NCI-H2081 (cell line): ENCODE results near the gene TPBG.
"Not testable (repeated sequence)": the region's sequence is repeated elsewhere in the genome, so short reads cannot be mapped to it uniquely, and the experiment has no call there.

ENCODE experiments used
- DNase-seq, 2 experiments: peaks; one replicate each; lab custom pipeline; 2025; lab: John Stamatoyannopoulos, UW

TPBG gene

DNA sequence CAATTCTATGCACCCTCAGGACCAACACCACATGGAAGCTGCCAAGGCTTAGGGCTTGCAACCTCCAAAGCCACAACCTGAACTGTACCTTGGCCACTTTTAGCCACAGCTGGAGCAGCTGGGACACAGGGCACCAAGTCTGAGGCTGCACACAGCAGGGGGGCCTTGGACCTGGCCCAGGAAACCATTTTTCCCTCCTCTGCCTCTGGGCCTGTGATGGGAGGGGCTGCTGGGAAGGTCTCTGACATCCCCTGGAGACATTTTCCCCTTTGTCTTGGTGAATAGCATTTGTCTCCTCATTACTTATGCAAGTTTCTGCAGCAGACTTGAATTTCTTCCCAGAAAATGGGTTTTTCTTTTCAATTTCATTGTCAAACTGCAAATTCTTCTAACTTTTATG is 13.0 kb downstream of the TPBG start:
- DNase-seq = no peak

DNA sequence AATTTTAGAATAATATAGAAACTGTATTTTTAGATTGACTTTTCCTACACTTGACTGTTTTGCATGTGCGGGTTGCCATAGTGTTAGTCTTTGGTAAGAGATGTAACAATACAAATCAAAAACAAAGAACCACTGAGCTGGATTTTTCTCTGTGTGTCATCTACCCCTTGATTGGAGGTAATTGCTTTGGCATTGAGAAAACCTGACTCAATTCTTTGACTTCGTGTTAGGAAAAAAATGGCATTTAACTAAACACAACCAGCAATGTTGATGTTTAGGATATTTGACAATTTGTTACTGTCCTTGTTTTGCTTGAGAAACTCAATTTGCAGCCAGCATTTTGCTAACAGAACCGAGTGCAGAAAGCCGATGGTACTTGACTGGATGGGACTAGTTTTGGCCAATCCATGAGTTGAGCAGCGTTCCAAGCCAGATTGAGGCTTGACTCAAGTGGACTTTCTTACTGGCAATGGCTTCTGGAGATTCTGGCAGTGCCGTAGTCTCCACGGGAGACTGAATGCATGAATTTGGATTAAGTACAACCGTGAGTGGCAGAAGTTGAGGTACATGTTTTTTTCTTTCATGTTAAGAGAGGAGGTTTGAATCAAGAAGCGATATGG is 17.1 kb downstream of the TPBG start:
- no peak for DNase-seq

GRCh38 chr6:82381278-82381677 is 17.7 kb downstream of the TPBG start:
- DNase-seq = no peak

- no peak for DNase-seq
Observed at GRCh38 chr6:82385102-82385501, 21.5 kb downstream of the TPBG start.

GRCh38 chr6:82385546-82385945 is 21.9 kb downstream of the TPBG start:
- DNase-seq = no peak

- DNase-seq = peak; percentile 56 to 88
Observed at GRCh38 chr6:82385961-82386360, 22.3 kb downstream of the TPBG start.

DNA sequence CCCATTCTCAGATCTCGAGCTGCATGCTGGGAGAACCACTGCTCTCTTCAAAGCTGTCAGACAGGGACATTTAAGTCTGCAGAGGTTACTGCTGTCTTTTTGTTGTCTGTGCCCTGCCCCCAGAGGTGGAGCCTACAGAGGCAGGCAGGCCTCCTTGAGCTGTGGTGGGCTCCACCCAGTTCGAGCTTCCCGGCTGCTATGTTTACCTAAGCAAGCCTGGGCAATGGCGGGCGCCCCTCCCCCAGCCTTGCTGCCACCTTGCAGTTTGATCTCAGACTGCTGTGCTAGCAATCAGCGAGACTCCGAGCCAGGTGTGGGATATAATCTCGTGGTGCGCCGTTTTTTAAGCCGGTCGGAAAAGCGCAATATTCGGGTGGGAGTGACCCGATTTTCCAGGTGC is 31.2 kb downstream of the TPBG start:
- not testable (repeated sequence) for DNase-seq

- DNase-seq = no peak
Observed at GRCh38 chr6:82396964-82397751, 33.5 kb downstream of the TPBG start.

DNA sequence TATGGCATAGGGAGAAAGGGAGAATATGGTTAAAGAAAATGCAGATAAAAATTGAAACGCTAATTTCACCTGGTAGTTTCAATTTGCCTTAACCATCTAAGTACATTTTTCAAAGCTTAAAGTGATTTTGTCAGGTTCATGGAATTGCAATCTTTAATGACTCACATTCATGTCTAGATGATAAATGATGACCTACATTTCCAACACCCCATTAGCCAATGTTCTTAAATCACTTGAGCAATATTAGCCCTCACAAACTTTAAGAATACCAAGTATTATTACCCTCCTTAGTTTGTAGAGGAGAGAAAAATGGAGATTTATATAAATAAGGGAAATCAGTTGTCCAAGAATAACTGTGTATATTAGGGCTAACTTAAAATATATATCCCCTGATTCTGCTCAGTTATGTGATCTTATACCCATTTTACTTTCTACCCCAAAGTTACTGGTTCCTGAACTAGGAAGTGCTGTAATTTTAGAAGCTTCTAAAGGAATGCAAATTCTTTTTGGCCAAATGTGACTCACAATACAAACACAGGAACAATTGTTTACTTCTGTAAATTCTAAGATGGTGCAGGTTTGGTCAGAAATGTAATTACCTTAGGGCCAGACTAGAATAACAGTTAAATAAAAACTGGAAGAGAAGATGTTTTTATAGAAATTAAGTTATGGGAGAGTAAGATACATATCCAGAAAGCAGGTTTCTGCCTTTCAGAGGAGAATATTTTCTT is 34.5 kb downstream of the TPBG start:
- no peak for DNase-seq

DNA sequence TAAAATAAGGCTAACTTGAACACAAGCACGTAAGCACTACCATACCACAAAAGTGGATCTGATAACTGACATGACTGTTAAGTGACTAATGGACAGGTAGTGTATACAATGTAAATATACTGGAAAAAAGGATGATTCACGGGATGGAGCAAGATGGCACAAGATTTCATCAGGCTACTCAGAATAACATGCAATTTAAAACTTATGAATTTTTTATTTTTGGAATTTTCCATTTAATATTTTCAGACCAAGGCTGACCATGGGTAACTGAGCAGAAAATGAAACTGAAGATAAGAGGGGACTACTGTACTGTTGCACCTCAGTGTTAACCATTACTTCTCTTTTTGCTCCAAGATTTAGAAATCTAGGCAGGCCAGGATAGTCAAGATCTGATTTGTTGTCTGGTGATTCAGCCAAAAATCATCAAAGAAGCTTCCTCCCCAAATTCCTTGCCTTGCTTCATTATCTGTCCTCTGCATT is 45.4 kb downstream of the TPBG start:
- DNase-seq = no peak

- DNase-seq = no peak
Observed at GRCh38 chr6:82410151-82410648, 46.6 kb downstream of the TPBG start.

DNA sequence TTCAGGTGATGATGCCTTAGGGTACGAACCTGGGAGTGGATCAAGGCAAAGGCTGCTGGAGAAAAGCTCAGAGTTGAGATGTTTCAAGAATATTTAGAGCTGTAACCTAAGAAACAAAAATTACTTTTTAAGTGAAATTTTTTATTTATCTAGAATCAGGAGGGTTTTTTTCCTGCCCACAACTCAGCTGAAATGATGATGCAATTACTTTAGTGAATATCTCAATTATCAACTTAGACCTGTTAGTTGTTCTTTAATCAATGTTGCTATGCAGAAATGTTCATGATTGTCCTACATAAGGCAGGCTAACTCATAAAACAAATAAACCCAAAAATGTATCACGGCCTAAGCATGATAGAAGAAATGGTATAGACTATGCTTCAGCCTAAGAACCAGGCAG is 50.3 kb downstream of the TPBG start:
- no peak for DNase-seq

GRCh38 chr6:82415820-82416219 is 52.2 kb downstream of the TPBG start:
- no peak for DNase-seq

DNA sequence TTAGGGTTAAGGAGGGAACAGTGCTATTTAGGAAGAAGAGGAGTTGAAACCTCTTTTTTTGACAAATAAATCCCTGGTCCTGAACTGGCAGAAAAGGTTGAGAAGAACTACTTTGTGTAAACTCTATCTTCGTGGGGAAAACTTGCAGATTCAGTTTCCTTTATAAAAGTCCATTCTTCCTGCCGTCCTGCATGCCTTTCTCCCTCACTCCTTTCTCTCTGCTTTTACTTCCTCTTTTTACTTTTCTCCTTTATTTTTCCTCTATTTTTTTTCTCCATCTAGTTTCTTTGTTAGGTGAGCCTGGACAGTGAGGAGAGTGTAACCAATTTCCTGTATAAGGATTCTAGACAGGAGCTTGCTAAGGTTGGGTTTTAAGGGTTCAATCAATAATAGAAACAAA is 52.7 kb downstream of the TPBG start:
- no peak for DNase-seq
